HCEC 1CT (cell line): ENCODE results near the gene LDB2.
"Not testable (repeated sequence)": the region's sequence is repeated elsewhere in the genome, so short reads cannot be mapped to it uniquely, and the experiment has no call there.

Experiments
- DNase-seq: peaks from one replicate; pipeline ENCODE4 v3.0.0-alpha.2; 2017

LDB2 gene

GRCh38 chr4:16897991-16898827 lies at the start of gene LDB2:
TSS of gene LDB2 (minus strand) at chr4:16898645.
- DNase-seq = peak; percentile 71

GRCh38 chr4:16942491-16942890 lies 44.0 kb upstream of the LDB2 start:
- no peak for DNase-seq

- DNase-seq = no peak
Observed at GRCh38 chr4:16939178-16939577, 40.7 kb upstream of the LDB2 start.

- no peak for DNase-seq
Observed at GRCh38 chr4:16938512-16939040, 40.1 kb upstream of the LDB2 start.

GRCh38 chr4:16931339-16932305 lies 33.2 kb upstream of the LDB2 start:
- DNase-seq = no peak

- DNase-seq = no peak
Observed at GRCh38 chr4:16926214-16926613, 27.8 kb upstream of the LDB2 start.

- DNase-seq = not testable (repeated sequence)
Observed at GRCh38 chr4:16918716-16919115, 20.3 kb upstream of the LDB2 start.

DNA sequence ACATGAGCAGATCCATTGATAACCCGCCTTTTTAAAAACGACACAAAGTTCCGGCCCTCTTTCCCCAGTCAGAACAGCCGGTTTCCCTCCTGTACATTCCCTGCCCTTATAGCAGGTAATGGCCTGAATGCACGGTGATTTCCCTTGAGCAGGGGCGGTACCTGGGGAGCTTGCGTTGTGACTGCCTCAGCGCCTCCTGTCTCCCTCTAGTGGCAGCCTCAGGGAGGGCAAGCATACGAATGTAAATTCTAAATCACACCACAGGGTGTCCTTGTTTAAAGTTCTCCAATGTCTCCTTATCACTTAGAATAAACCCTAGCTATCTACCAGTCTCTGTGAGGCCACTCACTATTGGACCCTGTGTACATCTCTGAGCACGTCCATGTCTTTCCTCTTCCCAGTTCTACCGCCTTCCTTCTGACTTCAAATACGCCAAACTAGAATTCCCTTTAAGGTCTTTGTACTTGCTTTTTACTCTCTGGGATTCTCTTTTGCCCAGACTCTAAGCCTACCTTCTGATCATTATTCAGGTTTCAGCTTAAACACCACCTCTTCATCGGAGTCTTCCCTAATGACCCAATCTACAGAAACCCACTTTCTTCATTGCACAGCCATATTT lies 18.4 kb upstream of the LDB2 start:
- DNase-seq = peak; percentile 3

GRCh38 chr4:16916031-16916430 lies 17.6 kb upstream of the LDB2 start:
- DNase-seq = no peak

- DNase-seq = peak; percentile 32
Observed at GRCh38 chr4:16914208-16914607, 15.8 kb upstream of the LDB2 start.

- DNase-seq = no peak
Observed at GRCh38 chr4:16912896-16913295, 14.5 kb upstream of the LDB2 start.

DNA sequence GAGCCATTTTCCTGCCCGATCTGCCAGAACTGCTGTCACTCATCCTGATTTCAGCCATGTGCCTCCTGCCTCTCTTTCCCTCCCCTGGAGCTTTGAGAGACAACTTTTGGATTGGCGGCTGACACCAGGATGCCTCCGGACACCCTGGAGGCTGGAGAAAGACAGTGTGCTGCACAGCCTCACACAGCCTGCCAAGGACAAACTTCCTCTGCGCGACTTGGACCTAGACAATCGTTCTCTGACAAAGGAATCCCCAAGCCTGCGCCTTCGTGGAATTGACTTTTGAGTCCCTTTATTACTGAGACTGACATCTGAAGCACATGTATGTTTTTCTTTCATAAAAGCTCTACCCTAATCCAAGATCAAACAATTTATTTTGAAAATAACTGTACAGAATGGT lies 10.8 kb upstream of the LDB2 start:
- no peak for DNase-seq

- DNase-seq = no peak
Observed at GRCh38 chr4:16908377-16909021, 10.1 kb upstream of the LDB2 start.

DNA sequence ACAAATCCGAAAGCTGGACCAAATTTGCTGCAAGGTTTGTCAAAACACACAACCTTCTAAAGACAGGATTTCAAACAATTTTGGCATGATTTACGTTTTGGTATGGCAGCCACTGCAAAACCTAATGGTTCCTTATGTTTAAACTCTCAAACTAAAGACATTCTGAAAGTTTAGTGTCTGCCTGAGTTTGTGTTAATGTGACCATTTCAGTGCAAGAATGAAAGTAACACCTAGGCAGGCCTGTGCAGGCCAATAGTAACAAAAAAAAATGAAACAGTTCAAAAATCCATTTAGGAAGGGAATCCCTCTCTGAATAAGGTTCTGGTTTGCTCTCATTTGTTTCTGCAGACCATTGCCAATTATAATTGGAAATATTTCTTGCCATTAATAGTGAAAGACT lies 1.9 kb upstream of the LDB2 start:
- no peak for DNase-seq

- DNase-seq = peak; percentile 55
Observed at GRCh38 chr4:16896881-16897750, 1.3 kb downstream of the LDB2 start.

DNA sequence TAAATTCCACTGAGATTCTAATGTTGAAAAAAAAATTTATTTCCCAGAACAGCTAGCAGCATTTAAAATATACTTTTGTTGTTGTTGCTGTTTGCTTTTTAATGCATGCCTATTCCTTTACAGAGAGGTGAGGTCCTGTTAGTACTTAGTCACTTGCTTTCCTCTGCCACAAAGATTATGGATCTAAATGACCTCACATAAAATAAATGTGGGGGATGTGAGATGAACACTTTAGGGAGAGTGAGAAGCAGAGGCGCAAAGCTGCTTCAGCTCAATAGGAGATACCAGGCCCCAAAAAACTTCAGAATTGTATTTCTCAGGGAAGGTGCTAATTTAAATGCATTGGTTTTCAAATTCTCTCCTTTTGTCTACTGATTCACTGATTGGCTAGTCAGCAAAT lies 4.0 kb downstream of the LDB2 start:
- no peak for DNase-seq

- no peak for DNase-seq
Observed at GRCh38 chr4:16893141-16893651, 5.2 kb downstream of the LDB2 start.

DNA sequence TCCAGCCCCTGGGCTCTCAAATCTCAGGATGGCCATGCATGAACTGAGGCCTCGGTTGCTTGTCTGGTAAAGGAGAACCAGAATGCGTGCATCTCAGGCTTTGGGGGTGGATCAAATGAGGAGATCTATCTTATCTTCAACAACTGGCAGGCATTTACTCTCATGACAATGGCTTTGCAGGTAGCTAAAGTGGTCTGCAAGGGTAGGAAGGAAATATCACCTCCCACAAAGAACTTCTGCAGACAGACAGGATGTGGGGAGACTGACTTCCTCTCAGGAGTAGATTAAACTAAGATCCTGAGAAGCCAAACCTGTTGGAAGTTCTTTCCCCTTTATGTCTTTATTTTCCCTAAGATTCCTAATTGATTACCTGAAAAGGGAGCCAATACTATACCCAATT lies 7.8 kb downstream of the LDB2 start:
- no peak for DNase-seq

DNA sequence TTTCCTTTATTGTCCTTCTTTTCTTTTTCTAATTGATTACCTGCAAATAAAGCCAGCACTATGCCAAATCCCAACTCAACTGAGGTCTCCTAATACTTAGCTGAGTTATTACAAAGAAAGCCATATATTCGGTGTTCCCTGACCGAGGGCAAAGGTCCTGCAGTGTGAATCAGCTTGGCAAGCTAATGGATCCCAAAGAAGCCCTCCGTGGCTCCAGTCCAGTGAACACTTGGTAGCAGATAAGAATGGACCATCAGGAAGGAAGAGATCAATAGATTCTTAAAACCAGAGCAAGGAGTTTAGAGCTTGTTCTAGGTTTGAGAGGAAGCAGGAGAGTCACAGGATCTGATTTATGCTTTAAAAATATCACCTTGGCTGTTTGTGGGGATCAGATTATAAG lies 8.5 kb downstream of the LDB2 start:
- no peak for DNase-seq

GRCh38 chr4:16887887-16888286 lies 10.6 kb downstream of the LDB2 start:
- no peak for DNase-seq
